ENCODE data around the gene KICS2. TPM values are rescaled to one million over a fixed set of nuclear protein-coding genes. Genes with fewer than 3 reads are reported as not detected.
A peak's percentile ranks its signal among the peaks of the same experiment; 100 is the strongest.

KICS2 gene
- total RNA-seq, 1 donor from 2014 or later = 5.2 TPM

- no peak for DNase-seq (ENCODE audit: low read depth)
- H3K36me3 ChIP-seq (ENCODE audit: control insufficient read depth, insufficient read depth, low read length) = no peaks in the 10 kb centered on the region
- no peaks in the 10 kb centered on the region for H3K27me3 ChIP-seq (ENCODE audit: control insufficient read depth, insufficient read depth, low read length)
- no peak overlapping the region for H3K4me3 ChIP-seq (ENCODE audit: low read depth, low read length)
- no peak for TF ChIP-seq CTCF (IDR thresholded peaks at IDR 0.05; ENCODE audit: insufficient read depth, low read length, poor library complexity, severe bottlenecking)
These were observed 18.7 kb upstream of the KICS2 start for GRCh38 chr12:64240781-64241180.

GRCh38 chr12:64237382-64237781 lies 15.3 kb upstream of the KICS2 start:
- no peak overlapping the region for H3K4me3 ChIP-seq (ENCODE audit: low read depth, low read length)
- H3K36me3 ChIP-seq (ENCODE audit: control insufficient read depth, insufficient read depth, low read length) = no peaks in the 10 kb centered on the region
- DNase-seq (ENCODE audit: low read depth) = no peak
- no peaks in the 10 kb centered on the region for H3K27me3 ChIP-seq (ENCODE audit: control insufficient read depth, insufficient read depth, low read length)
- TF ChIP-seq CTCF (IDR thresholded peaks at IDR 0.05; ENCODE audit: insufficient read depth, low read length, poor library complexity, severe bottlenecking) = no peak

- peak; percentile 27 for TF ChIP-seq CTCF (IDR thresholded peaks at IDR 0.05; ENCODE audit: insufficient read depth, low read length, poor library complexity, severe bottlenecking)
- no peaks in the 10 kb centered on the region for H3K27me3 ChIP-seq (ENCODE audit: control insufficient read depth, insufficient read depth, low read length)
- no peaks in the 10 kb centered on the region for H3K36me3 ChIP-seq (ENCODE audit: control insufficient read depth, insufficient read depth, low read length)
- H3K4me3 ChIP-seq (ENCODE audit: low read depth, low read length) = no peak overlapping the region
- no peak for DNase-seq (ENCODE audit: low read depth)
These were observed 14.5 kb upstream of the KICS2 start for GRCh38 chr12:64236549-64236948.

- DNase-seq (ENCODE audit: low read depth) = no peak
- Histone ChIP-seq H3K4me3 (ENCODE audit: low read depth, low read length) (no peak overlapping the region), H3K36me3 (ENCODE audit: control insufficient read depth, insufficient read depth, low read length) (no peaks in the 10 kb centered on the region), H3K27me3 (ENCODE audit: control insufficient read depth, insufficient read depth, low read length) (no peaks in the 10 kb centered on the region)
- no peak for TF ChIP-seq CTCF (IDR thresholded peaks at IDR 0.05; ENCODE audit: insufficient read depth, low read length, poor library complexity, severe bottlenecking)
These were observed 10.1 kb upstream of the KICS2 start for GRCh38 chr12:64232196-64232595.

GRCh38 chr12:64229796-64230195 lies 7.7 kb upstream of the KICS2 start:
- no peak for DNase-seq (ENCODE audit: low read depth)
- Histone ChIP-seq H3K36me3 (ENCODE audit: control insufficient read depth, insufficient read depth, low read length) (no peaks in the 10 kb centered on the region), H3K4me3 (ENCODE audit: low read depth, low read length) (no peak overlapping the region), H3K27me3 (ENCODE audit: control insufficient read depth, insufficient read depth, low read length) (no peaks in the 10 kb centered on the region)
- no peak for TF ChIP-seq CTCF (IDR thresholded peaks at IDR 0.05; ENCODE audit: insufficient read depth, low read length, poor library complexity, severe bottlenecking)

- H3K27me3 ChIP-seq (ENCODE audit: control insufficient read depth, insufficient read depth, low read length) = no peaks in the 10 kb centered on the region
- DNase-seq (ENCODE audit: low read depth) = no peak
- TF ChIP-seq CTCF (IDR thresholded peaks at IDR 0.05; ENCODE audit: insufficient read depth, low read length, poor library complexity, severe bottlenecking) = no peak
- no peaks in the 10 kb centered on the region for H3K36me3 ChIP-seq (ENCODE audit: control insufficient read depth, insufficient read depth, low read length)
- H3K4me3 ChIP-seq (ENCODE audit: low read depth, low read length) = no peak overlapping the region
These were observed 7.1 kb upstream of the KICS2 start for GRCh38 chr12:64229240-64229639.

Data from kidney epithelial cell (primary cell).